ENCODE measurements around the gene SLC35G6.
"Not testable (repeated sequence)": the region's sequence is repeated elsewhere in the genome, so short reads cannot be mapped to it uniquely, and the experiment has no call there.

SLC35G6 gene

GRCh38 chr17:7460850-7461660 lies 20.2 kb upstream of the SLC35G6 start:
- no peak for DNase-seq

DNA sequence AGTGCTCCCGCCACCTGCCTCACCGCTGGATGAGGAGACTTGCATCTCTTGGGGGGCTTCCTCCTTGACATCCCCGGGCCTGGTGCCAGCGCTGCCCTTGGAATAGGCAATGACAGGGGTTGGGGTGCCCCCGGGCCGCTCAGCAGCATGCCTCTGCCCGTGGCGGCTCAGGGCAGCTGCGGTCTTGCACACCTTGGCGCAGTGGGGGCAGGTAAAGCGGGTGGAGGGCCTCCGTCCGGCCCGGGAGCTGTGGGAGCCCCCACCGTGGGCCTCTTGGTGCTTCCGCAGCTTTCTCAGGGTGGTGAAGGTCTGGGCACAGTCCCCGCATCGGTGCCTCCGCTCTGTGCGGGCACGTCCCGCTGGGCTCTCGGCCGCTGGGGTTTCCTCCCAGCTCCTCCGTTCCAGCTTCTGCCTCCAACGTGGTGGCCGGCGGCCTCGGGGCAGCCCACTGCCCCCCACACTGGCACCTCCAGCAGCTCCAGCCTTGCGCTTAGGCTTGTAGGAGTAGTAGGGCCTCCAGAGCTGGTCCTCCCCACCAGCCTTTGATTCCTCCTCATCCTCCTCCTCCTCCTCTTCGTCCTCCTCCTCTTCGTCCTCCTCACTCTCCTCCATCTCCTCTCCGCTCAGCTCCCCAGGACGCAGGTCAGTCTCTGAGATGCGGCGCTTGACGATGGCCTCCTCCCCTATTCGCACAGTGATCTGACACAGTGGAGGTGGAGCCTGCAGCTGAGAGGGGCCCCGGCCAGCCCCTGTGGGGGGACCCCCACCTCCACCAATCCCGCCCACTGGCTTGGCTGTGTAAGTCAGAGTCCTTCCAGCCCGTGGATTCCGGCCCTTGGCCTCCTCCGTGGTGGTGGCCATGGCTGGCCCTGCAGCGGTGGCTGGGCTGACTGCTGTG lies 18.5 kb upstream of the SLC35G6 start:
- no peak for DNase-seq

DNA sequence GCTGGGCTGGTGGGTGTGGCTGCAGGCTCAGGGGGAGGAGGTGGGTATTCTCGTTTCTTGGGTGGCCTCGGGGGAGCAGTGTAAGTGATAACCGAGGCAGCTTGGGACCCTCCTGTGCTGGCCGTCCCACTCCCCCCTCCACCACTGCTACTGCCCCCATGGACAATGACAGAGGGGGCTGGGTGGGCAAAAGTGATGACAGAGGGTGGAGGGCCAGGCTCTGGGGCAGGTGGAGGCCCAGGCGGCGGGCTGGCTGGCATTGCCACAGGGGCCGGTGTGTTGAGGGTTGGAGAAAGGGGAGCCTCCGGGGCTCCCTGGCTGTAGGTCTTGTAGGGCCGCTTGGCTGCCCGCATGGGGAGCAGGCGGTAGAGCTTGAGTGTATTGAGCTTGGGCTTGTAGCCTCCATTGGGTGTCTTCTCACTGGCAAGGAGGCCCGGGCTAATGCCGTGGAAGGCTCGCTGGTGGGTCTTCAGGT lies 17.8 kb upstream of the SLC35G6 start:
- no peak for DNase-seq

DNA sequence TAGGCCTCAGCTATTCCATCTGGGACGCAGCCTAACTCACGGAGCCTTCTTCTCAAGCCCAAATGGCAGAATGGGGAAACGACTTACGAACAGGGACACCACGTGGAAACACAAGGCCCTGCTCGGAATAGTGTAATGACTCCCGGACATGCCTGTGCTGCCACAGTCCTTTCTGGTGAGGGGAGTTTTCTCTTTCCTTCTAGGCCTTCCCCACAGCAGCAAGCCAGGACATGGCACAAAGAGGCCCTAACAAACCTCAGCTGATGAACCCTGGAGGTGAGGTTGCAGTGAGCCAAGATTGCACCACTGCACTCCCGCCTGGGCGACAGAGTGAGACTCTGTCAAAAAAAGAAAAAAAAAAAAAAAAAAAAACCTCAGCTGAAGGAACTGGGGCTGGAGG lies 17.2 kb upstream of the SLC35G6 start:
- DNase-seq: no peak

GRCh38 chr17:7465597-7466275 lies 15.5 kb upstream of the SLC35G6 start:
- no peak for DNase-seq

- no peak for DNase-seq
Measured at GRCh38 chr17:7466318-7466638, 15.0 kb upstream of the SLC35G6 start.

GRCh38 chr17:7466639-7467341 lies 14.5 kb upstream of the SLC35G6 start:
- no peak for DNase-seq

- no peak for DNase-seq
Measured at GRCh38 chr17:7467498-7467897, 13.7 kb upstream of the SLC35G6 start.

- DNase-seq: no peak
Measured at GRCh38 chr17:7468290-7468689, 13.0 kb upstream of the SLC35G6 start.

- no peak for DNase-seq
Measured at GRCh38 chr17:7468804-7469389, 12.3 kb upstream of the SLC35G6 start.

GRCh38 chr17:7469843-7470242 lies 11.4 kb upstream of the SLC35G6 start:
- not testable (repeated sequence) for DNase-seq

DNA sequence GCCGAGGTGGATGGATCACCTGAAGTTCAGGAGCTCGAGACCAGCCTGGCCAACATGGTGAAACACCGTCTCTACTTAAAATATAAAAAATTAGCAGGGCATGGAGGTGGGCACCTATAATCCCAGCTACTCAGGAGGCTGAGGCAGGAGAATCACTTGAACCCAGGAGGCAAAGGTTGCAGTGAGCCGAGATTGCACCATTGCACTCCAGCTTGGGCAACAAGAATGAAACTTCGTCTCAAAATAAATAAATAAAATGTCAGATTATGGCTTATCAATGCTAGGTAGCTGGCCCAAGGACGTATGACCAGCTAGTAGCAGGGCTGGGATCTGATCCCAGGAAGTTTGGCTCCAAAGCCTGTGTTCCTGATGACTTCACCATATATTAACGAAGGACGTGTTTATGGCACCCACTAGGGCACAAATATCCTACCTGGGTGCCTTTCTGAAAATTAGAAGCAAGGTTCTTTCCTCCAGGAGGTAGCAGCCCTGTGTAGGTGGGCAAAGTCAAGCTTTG lies 10.7 kb upstream of the SLC35G6 start:
- not testable (repeated sequence) for DNase-seq

GRCh38 chr17:7471729-7472128 lies 9.5 kb upstream of the SLC35G6 start:
- DNase-seq: no peak

- not testable (repeated sequence) for DNase-seq
Measured at GRCh38 chr17:7474767-7475166, 6.5 kb upstream of the SLC35G6 start.

DNA sequence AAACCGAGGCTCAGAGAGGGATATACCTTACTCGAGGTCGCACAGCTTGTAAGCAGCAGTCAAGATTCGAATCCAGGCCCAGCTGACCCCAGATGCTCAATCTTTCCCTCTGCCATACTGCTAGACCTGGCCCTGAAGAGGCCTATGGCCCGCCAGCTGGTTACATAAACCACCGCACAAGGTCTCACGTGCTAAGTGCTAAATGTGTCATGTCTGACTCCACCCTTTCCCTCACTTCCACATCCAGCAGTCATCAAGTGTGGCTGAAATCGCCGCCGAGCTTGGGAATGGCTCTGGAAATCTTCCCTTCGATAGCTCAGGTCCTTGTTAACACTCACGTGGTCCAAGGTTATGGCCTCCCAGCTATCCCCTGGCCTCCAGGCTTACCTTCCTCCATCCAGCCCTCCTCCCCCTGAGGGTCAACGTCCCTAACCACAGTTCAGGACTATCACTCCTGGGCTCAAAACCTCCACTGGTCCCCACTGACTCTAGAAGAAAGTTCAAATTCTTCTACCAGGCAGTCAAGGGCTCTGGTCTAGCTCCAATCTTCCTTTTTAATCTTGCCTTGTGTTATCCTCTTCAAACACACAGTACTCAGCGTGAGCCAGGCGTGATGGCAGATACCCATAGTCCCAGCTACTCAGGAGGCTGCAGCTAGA lies 5.4 kb upstream of the SLC35G6 start:
- DNase-seq: no peak

DNA sequence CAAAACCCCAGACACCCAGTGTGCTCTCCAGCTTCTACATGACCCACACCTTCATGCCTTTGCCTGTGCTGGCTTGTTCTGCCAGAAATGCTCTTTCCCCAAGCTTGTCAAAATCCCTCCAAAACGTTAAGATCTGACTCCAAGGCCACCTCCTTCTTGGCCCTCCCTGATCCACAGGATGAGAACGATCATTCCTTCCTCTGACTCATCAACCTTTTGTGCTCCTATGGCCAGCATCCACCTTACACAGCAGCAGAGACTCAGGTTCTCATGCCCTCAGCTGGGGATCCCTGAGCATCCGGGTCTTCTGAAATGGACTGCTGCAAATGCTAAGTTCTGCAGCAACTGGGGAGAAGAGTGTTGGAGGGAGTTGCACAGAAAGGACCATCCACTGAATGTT lies 4.8 kb upstream of the SLC35G6 start:
- no peak for DNase-seq

GRCh38 chr17:7476951-7477350 lies 4.3 kb upstream of the SLC35G6 start:
- no peak for DNase-seq

- DNase-seq: no peak
Measured at GRCh38 chr17:7477392-7478275, 3.6 kb upstream of the SLC35G6 start.

GRCh38 chr17:7478276-7479212 lies 2.7 kb upstream of the SLC35G6 start:
- DNase-seq: peak; percentile 22

Measured in NCI-H1105 treated with DMSO at 0.1 percent for 48 hours (cell line).